ENCODE results near the gene PCDHB7.
"Not testable (repeated sequence)": the region's sequence is repeated elsewhere in the genome, so short reads cannot be mapped to it uniquely, and the experiment has no call there.

The PCDHB7 gene

GRCh38 chr5:141225421-141225820, 53.0 kb downstream of the PCDHB7 start:
- not testable (repeated sequence) for DNase-seq

All from NCI-H2171 treated with DMSO at 0.1 percent for 48 hours (cell line).